HG03520 (cell line): ENCODE results near the gene KIF26B.
"Not testable (repeated sequence)": the region's sequence is repeated elsewhere in the genome, so short reads cannot be mapped to it uniquely, and the experiment has no call there.

Experiments
- ATAC-seq: cut with Tn5 transposase; IDR thresholded peaks from one replicate; pipeline ENCODE4 v1.9.1; 2021; ENCODE audit warnings: mild to moderate bottlenecking, moderate library complexity; ENCODE audit not compliant: unreplicated experiment

The KIF26B gene

GRCh38 chr1:245341743-245342142, 187.0 kb downstream of the KIF26B start:
- no peak for ATAC-seq

GRCh38 chr1:245345191-245345884, 190.6 kb downstream of the KIF26B start:
- ATAC-seq = no peak

- no peak for ATAC-seq
Observed at GRCh38 chr1:245348626-245349025, 193.8 kb downstream of the KIF26B start.

GRCh38 chr1:245353411-245353810, 198.6 kb downstream of the KIF26B start:
- ATAC-seq = no peak

- ATAC-seq = no peak
Observed at GRCh38 chr1:245353915-245354775, 199.4 kb downstream of the KIF26B start.

GRCh38 chr1:245355851-245356630, 201.3 kb downstream of the KIF26B start:
- not testable (repeated sequence) for ATAC-seq

GRCh38 chr1:245356891-245357585, 202.3 kb downstream of the KIF26B start:
- ATAC-seq = no peak

GRCh38 chr1:245359101-245359680, 204.4 kb downstream of the KIF26B start:
- ATAC-seq = not testable (repeated sequence)

GRCh38 chr1:245361065-245361464, 206.3 kb downstream of the KIF26B start:
- ATAC-seq = no peak

- ATAC-seq = no peak
Observed at GRCh38 chr1:245361951-245362350, 207.2 kb downstream of the KIF26B start.

- no peak for ATAC-seq
Observed at GRCh38 chr1:245363461-245364200, 208.8 kb downstream of the KIF26B start.

GRCh38 chr1:245365095-245366020, 210.6 kb downstream of the KIF26B start:
- ATAC-seq = no peak

GRCh38 chr1:245366886-245367285, 212.1 kb downstream of the KIF26B start:
- no peak for ATAC-seq

- no peak for ATAC-seq
Observed at GRCh38 chr1:245370175-245370825, 215.5 kb downstream of the KIF26B start.

- ATAC-seq = no peak
Observed at GRCh38 chr1:245370905-245371581, 216.3 kb downstream of the KIF26B start.

GRCh38 chr1:245373131-245373530, 218.3 kb downstream of the KIF26B start:
- no peak for ATAC-seq

GRCh38 chr1:245375789-245376460, 221.1 kb downstream of the KIF26B start:
- ATAC-seq = no peak
